HFF-Myc (cell line): Measurements from ENCODE around the gene SLC22A31.

Experiments
- DNase-seq: peaks from one replicate; pipeline ENCODE4 v3.0.0-alpha.2; 2011; ENCODE audit warnings: low read depth; ENCODE audit errors: extremely low read depth
- H3K4me3 ChIP-seq: replicated peaks from 2 replicates; pipeline ENCODE4 v1.5.1; 2011; ENCODE audit warnings: low read depth, mild to moderate bottlenecking, control low read depth, low read length
- TF ChIP-seq, protein P1 (sequence below): IDR thresholded peaks from 2 replicates; pipeline ENCODE4 v1.5.1; 2012; ENCODE audit warnings: mild to moderate bottlenecking, low read depth, low read length, control low read depth; ENCODE audit errors: missing control alignments

SLC22A31 gene

DNA sequence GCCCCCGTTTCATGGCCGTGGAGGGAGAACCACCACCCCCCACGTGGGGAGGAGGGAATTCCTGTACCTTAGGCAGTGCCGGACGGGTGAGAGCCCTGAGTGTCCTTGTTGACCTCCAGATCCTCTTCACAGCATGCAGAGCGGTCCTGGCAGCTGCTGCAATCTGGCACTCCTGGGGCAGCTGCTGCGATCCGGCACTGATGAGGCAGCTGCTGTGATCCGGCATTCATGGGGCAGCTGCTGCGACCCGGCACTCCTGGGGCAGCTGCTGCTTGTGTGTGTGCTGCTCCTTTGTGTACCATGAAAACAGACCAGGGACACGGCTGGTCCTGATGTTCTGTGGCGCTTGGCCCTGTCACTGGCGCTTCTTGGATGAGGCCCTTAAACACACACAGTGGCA lies 29.9 kb upstream of the SLC22A31 start:
- TF ChIP-seq, protein P1, sequence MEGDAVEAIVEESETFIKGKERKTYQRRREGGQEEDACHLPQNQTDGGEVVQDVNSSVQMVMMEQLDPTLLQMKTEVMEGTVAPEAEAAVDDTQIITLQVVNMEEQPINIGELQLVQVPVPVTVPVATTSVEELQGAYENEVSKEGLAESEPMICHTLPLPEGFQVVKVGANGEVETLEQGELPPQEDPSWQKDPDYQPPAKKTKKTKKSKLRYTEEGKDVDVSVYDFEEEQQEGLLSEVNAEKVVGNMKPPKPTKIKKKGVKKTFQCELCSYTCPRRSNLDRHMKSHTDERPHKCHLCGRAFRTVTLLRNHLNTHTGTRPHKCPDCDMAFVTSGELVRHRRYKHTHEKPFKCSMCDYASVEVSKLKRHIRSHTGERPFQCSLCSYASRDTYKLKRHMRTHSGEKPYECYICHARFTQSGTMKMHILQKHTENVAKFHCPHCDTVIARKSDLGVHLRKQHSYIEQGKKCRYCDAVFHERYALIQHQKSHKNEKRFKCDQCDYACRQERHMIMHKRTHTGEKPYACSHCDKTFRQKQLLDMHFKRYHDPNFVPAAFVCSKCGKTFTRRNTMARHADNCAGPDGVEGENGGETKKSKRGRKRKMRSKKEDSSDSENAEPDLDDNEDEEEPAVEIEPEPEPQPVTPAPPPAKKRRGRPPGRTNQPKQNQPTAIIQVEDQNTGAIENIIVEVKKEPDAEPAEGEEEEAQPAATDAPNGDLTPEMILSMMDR: no peak
- H3K4me3 ChIP-seq: no peak overlapping the region
- no peak for DNase-seq

DNA sequence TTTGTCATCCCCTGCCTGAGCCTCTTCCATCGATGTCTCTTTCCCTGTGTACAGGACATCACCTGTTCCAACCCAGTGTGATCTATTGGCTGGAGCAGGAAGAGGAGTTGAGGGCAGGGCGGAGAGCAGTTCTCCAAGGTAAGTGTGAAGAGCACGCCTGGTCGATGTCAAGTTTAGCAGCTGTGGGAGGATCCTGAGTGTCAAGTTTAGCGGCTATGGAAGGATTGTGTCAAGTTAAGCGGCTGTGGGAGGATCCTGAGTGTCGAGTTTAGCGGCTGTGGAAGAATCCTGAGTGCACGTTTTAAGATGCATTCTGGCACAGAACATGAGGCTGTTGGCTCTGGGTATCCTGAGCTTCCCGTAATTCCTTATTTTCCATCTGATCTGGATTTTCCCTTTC lies 24.3 kb upstream of the SLC22A31 start:
- TF ChIP-seq, protein P1: no peak
- no peak for DNase-seq
- no peak overlapping the region for H3K4me3 ChIP-seq

DNA sequence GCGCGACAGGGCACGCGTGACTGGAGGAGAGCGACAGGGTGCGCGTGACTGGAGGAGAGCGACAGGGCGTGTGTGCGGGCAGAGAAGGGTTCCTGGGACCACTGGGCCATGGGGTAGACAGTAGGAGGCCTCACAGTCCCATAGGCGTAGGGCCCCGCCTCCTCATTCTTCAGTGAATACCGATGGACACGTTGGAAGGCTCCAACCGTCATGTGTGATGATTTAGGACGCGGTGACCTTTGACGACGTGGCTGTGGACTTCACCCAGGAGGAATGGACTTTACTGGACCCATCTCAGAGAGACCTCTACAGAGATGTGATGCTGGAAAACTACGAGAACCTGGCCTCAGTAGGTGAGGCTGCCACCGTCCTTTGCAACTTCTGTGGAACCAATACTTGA lies 22.6 kb upstream of the SLC22A31 start:
- no peak overlapping the region for H3K4me3 ChIP-seq
- TF ChIP-seq, protein P1: no peak
- no peak for DNase-seq

DNA sequence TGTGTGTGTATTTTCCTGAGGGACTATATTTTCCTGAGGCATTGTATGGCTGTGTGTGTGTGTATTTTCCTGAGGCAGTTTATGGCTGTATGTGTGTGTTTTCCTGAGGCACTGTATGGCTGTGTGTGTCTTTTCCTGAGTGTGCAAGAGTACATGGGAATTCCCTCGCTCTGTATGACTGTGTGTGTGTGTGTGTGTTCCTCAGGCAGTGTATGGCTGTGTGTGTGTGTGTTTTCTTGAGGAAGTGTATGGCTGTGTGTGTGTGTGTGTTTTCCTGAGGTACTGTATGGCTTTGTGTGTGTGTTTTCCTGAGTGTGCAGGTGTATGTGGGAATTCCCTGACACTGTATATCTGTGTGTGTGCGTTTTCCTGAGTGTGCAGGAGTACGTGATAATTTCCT lies 21.3 kb upstream of the SLC22A31 start:
- no peak for DNase-seq
- H3K4me3 ChIP-seq: no peak overlapping the region
- TF ChIP-seq, protein P1: no peak

DNA sequence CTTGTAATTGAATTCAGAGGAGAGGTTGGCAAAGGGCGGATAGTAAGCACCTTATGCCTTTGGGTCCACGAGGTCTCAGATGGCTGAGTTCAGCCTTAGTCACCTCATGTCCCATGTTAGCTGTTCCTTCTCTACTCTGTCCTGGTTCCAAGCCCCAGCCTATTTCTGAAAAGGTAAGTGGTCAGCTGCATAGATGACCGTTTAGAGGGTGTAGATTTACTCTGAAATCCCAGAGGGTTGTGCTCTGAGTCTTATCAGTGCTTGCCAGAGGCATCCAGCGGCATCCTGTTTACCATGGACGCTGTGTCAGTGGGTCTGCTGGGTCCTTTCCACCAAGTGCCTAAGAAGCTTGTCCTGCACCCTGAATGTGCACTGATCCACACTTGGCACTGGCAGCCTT lies 19.0 kb upstream of the SLC22A31 start:
- no peak for DNase-seq
- no peak overlapping the region for H3K4me3 ChIP-seq
- TF ChIP-seq, protein P1: no peak

DNA sequence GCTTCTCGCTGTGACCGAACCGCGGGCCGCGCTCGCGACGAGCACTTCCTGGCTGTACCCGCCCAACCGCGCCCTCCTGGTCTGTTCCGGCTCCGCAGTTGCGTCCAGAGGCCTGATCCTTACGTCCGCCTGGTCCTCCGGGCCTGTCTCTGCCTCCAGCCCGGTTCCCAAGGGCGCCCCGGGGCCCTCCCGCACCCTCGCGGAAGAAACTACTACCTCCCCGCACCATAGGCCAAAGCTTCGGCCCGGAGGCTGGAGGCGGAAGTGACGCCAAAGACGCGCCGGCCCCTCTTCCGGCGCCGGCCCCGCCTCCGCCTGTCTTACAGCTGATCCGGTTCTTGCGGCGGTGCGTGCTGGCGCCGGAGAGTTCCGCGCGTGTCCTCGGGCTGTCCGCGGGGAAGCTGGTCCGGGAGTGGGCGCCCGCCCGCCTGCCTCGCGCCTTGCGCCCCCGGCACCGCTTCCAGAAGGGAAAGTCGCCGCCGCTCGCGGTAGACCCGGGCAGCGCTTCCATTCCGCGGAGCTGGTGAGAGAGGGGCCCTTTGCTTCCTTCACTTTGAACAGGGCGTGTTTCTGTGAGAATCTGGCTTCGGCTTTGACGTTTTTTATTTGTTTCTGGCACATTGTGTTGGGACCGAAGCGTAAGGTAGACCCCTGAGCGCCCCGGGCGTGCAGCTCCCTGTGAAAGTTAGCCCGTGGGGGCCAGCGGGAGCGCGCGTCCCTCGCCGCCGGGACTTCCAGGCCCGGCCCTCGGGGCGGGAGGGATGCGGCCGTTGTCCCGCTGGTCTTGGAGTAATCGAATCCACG lies 17.3 kb upstream of the SLC22A31 start, which contains the start of gene ZNF778:
Gene ZNF778 (plus strand): TSS at position 316 of the 804 bp plus-strand sequence. CDS start 3,425 bp downstream, outside the sequence.
- TF ChIP-seq, protein P1: no peak
- peak within 1 kb of the TSS; percentile 96 for H3K4me3 ChIP-seq
- DNase-seq: peak; percentile 24

DNA sequence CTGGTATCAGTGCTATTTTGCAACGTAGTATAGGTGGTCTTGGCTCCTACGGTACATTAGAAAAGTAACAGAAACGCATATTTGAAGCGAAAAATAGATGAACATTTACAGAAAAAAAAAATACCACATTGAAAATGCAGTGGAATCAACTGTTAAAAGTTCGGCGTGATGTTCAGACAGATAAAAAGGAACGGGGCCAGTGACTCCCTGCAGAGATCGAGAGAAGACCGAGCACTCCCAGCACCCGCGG lies 16.7 kb upstream of the SLC22A31 start:
- no peak for DNase-seq
- H3K4me3 ChIP-seq: peak overlapping the region; percentile 96
- TF ChIP-seq, protein P1: no peak
